NCI-H2196 treated with DMSO at 0.1 percent for 48 hours (cell line): Measurements from ENCODE around the gene SEL1L3.
"Not testable (repeated sequence)": the region's sequence is repeated elsewhere in the genome, so short reads cannot be mapped to it uniquely, and the experiment has no call there.

Source experiments
- DNase-seq: peaks from one replicate; lab custom pipeline; 2025; ENCODE audit not compliant: unreplicated experiment; lab: John Stamatoyannopoulos, UW

The SEL1L3 gene

GRCh38 chr4:25862411-25863346 lies at the start of gene SEL1L3:
Gene SEL1L3, minus strand, starts transcription at chr4:25862988. Its CDS starts 152 bp downstream, at chr4:25862836.
- no peak for DNase-seq

- no peak for DNase-seq
These were observed 48.6 kb upstream of the SEL1L3 start for GRCh38 chr4:25911356-25911755.

- no peak for DNase-seq
These were observed 45.7 kb upstream of the SEL1L3 start for GRCh38 chr4:25908491-25908901.

- not testable (repeated sequence) for DNase-seq
These were observed 43.3 kb upstream of the SEL1L3 start for GRCh38 chr4:25906113-25906512.

GRCh38 chr4:25905371-25905770 lies 42.6 kb upstream of the SEL1L3 start:
- no peak for DNase-seq

GRCh38 chr4:25904748-25905082 lies 41.9 kb upstream of the SEL1L3 start:
- DNase-seq = no peak

- DNase-seq = no peak
These were observed 41.3 kb upstream of the SEL1L3 start for GRCh38 chr4:25903900-25904747.

GRCh38 chr4:25901030-25901430 lies 38.2 kb upstream of the SEL1L3 start:
- DNase-seq = no peak

- DNase-seq = no peak
These were observed 37.5 kb upstream of the SEL1L3 start for GRCh38 chr4:25900310-25900709.

- no peak for DNase-seq
These were observed 34.2 kb upstream of the SEL1L3 start for GRCh38 chr4:25896776-25897539.

- DNase-seq = no peak
These were observed 30.0 kb upstream of the SEL1L3 start for GRCh38 chr4:25892796-25893195.

- DNase-seq = no peak
These were observed 28.0 kb upstream of the SEL1L3 start for GRCh38 chr4:25890571-25891485.

GRCh38 chr4:25889589-25890503 lies 27.1 kb upstream of the SEL1L3 start:
- no peak for DNase-seq

- DNase-seq = no peak
These were observed 26.0 kb upstream of the SEL1L3 start for GRCh38 chr4:25888781-25889180.

GRCh38 chr4:25884031-25884782 lies 21.4 kb upstream of the SEL1L3 start:
- DNase-seq = no peak

GRCh38 chr4:25883565-25883964 lies 20.8 kb upstream of the SEL1L3 start:
- DNase-seq = no peak

GRCh38 chr4:25882226-25882625 lies 19.4 kb upstream of the SEL1L3 start:
- no peak for DNase-seq

- DNase-seq = no peak
These were observed 18.4 kb upstream of the SEL1L3 start for GRCh38 chr4:25881193-25881592.
